Stimulated activated CD4-positive, alpha-beta T cell treated with anti-CD3 and anti-CD28 coated beads, TNF-alpha, amount 100 ng/mL, for 24 hours (primary cell): ENCODE results near the gene PCDHB10.

Source experiments
- DNase-seq, 3 experiments: peaks; one replicate each; pipeline ENCODE4 v3.0.0-alpha.2; 2020; ENCODE audit warnings: low read depth in 3 of 3

Gene PCDHB10

GRCh38 chr5:141236516-141237313 is 44.6 kb downstream of the PCDHB10 start:
- DNase-seq = no peak

GRCh38 chr5:141241496-141241895 is 49.3 kb downstream of the PCDHB10 start:
- no peak for DNase-seq
